HepG2 (cell line): ENCODE data around the gene NDUFA8. TPM values are rescaled to one million over a fixed set of nuclear protein-coding genes. Genes with fewer than 3 reads are reported as not detected.

Source experiments
- ATAC-seq: fragments of 200-7000 bp; cut with Tn5 transposase; 3 replicates; pipeline ENCODE4 v1.9.1; 2020; ENCODE audit warnings: mild to moderate bottlenecking, moderate library complexity
- BruUV-seq: library from RNA; stranded (reverse); fragments of 400-500 nt; replicated peaks from 2 replicates; lab custom pipeline; 2021; lab: Mats Ljungman, UMichigan
- CTCF ChIA-PET: fragments of 300-600 bp; formaldehyde crosslinking; extraction: SDS; loops from one replicate; lab custom pipeline; 2021; ENCODE audit warnings: low total read pairs, inconsistent platforms, low intra/inter-chr PET ratio; lab: Yijun Ruan, JAX
- POLR2A ChIA-PET: fragments of 350-600 bp; sonication (Branson Sonifier 250); formaldehyde crosslinking; loops from one replicate; lab custom pipeline; 2020; ENCODE audit warnings: antibody characterized with exemption, inconsistent platforms; lab: Yijun Ruan, JAX
- DNase-seq: peaks from one replicate; pipeline ENCODE4 v3.0.0-alpha.2; 2015; ENCODE audit warnings: low spot score
- FAIRE-seq: peaks from 3 replicates; lab custom pipeline; 2011; peaks lifted over from hg19 to GRCh38; lab: Jason Lieb, UNC
- H2AFZ ChIP-seq: one replicate; pipeline ENCODE4 v1.6.1; 2011; ENCODE audit warnings: low read length, inconsistent platforms
- H3K27ac ChIP-seq: fragments of 300-600 bp; 3 replicates; pipeline ENCODE4 v1.8.0; 2011; ENCODE audit warnings: mixed run types, mild to moderate bottlenecking, mixed read lengths, low read length, inconsistent platforms; ENCODE audit not compliant: insufficient read depth; ENCODE audit errors: extremely low read length
- H3K27me3 ChIP-seq, 2 experiments: fragments of 200-600 bp in 1 of 2; 2 replicates in 1 of 2; 3 replicates in 1 of 2; pipeline versions ENCODE4 v1.6.0 to v1.8.0; 2011; ENCODE audit warnings: low read length in 2 of 2, mild to moderate bottlenecking in 2 of 2, moderate library complexity in 2 of 2, inconsistent platforms in 1 of 2; ENCODE audit not compliant: insufficient read depth in 2 of 2, control insufficient read depth in 1 of 2
- H3K36me3 ChIP-seq, 2 experiments: fragments of 200-600 bp in 1 of 2; replicated peaks in 1 of 2; 2 replicates in 1 of 2; 3 replicates in 1 of 2; pipeline versions ENCODE4 v1.5.1 to v1.8.0; 2011; ENCODE audit warnings: low read length in 2 of 2, inconsistent platforms in 1 of 2; ENCODE audit not compliant: insufficient read depth in 2 of 2, control insufficient read depth in 1 of 2
- H3K4me1 ChIP-seq: 2 replicates; pipeline ENCODE4 v1.5.1; 2012; ENCODE audit warnings: low read length, inconsistent platforms; ENCODE audit not compliant: insufficient read depth
- H3K4me2 ChIP-seq: 2 replicates; pipeline ENCODE4 v1.6.0; 2011; ENCODE audit warnings: low read depth, low read length, inconsistent platforms
- H3K4me3 ChIP-seq, 3 experiments: fragments of 200-600 bp in 1 of 3; sonication (generic), shearing (Covaris generic) in 1 of 3; replicated peaks in 1 of 3; 2 replicates each; pipeline ENCODE4 v1.5.1; 2011 to 2016; ENCODE audit warnings: low read length in 3 of 3, inconsistent platforms in 2 of 3, low read depth in 2 of 3, mild to moderate bottlenecking in 2 of 3, control low read depth in 1 of 3, mixed read lengths in 1 of 3; ENCODE audit not compliant: insufficient read depth in 1 of 3
- H3K79me2 ChIP-seq: one replicate; pipeline ENCODE4 v1.6.1; 2011; ENCODE audit warnings: low read length, inconsistent platforms; ENCODE audit not compliant: insufficient read depth
- H3K9ac ChIP-seq: 2 replicates; pipeline ENCODE4 v1.6.0; 2011; ENCODE audit warnings: mild to moderate bottlenecking, low read depth, low read length, inconsistent platforms; ENCODE audit not compliant: insufficient read depth
- H3K9me3 ChIP-seq: 2 replicates; pipeline ENCODE4 v1.5.1; 2012; ENCODE audit warnings: mild to moderate bottlenecking, low read length
- H4K20me1 ChIP-seq: 2 replicates; pipeline ENCODE4 v1.6.0; 2011; ENCODE audit warnings: inconsistent platforms, mild to moderate bottlenecking, low read length, moderate library complexity; ENCODE audit not compliant: insufficient read depth
- GABPB1 ChIP-seq: IDR thresholded peaks from 2 replicates; pipeline ENCODE4 v1.6.1; 2016; ENCODE audit warnings: mild to moderate bottlenecking, missing genetic modification reagents, moderate library complexity, missing compliant biosample characterization
- HIVEP1 ChIP-seq: sonication (generic); formaldehyde crosslinking; IDR thresholded peaks from 2 replicates; pipeline ENCODE4 v1.4.0; 2020; ENCODE audit warnings: mild to moderate bottlenecking, missing genetic modification reagents
- PHB2 ChIP-seq: fragments of 450-650 bp; IDR thresholded peaks from 2 replicates; pipeline ENCODE4 v1.6.1; 2018; ENCODE audit not compliant: partially characterized antibody
- PRMT3 ChIP-seq: sonication (generic); formaldehyde crosslinking; IDR thresholded peaks from 2 replicates; pipeline ENCODE4 v1.8.1; 2022; ENCODE audit warnings: low read depth, mild to moderate bottlenecking, moderate library complexity, missing genetic modification reagents, borderline replicate concordance
- RBM39 ChIP-seq: fragments of 200-400 bp; formaldehyde crosslinking; IDR thresholded peaks from one replicate; pipeline ENCODE4 v1.6.1; 2018; ENCODE audit warnings: antibody characterized with exemption, mild to moderate bottlenecking, low read depth, low read length; ENCODE audit not compliant: poor library complexity, severe bottlenecking
- SCMH1 ChIP-seq: sonication (generic); formaldehyde crosslinking; IDR thresholded peaks from 2 replicates; pipeline ENCODE4 v1.9.0; 2021; ENCODE audit warnings: missing genetic modification reagents, mild to moderate bottlenecking, borderline replicate concordance
- TEAD3 ChIP-seq: optimal IDR thresholded peaks from 2 replicates; pipeline ENCODE3; 2016; ENCODE audit warnings: borderline replicate concordance
- ZNF138 ChIP-seq: sonication (generic); formaldehyde crosslinking; IDR thresholded peaks from 2 replicates; pipeline ENCODE4 v1.5.0; 2020; ENCODE audit warnings: mild to moderate bottlenecking, low read depth, missing genetic modification reagents
- ZNF160 ChIP-seq: sonication (generic); formaldehyde crosslinking; IDR thresholded peaks from 2 replicates; pipeline ENCODE4 v1.8.0; 2022; ENCODE audit warnings: mild to moderate bottlenecking, inconsistent platforms, missing genetic modification reagents
- ZNF205 ChIP-seq: IDR thresholded peaks from 2 replicates; pipeline ENCODE4 v1.6.1; 2018; ENCODE audit warnings: missing biosample characterization, missing genetic modification reagents
- ZNF367 ChIP-seq: sonication (generic); formaldehyde crosslinking; IDR thresholded peaks from 2 replicates; pipeline ENCODE4 v1.4.0; 2020; ENCODE audit warnings: missing genetic modification reagents, borderline replicate concordance
- ZNF687 ChIP-seq: sonication (generic); formaldehyde crosslinking; IDR thresholded peaks from 2 replicates; pipeline ENCODE4 v1.5.1; 2020; ENCODE audit warnings: mild to moderate bottlenecking, missing genetic modification reagents, moderate library complexity
- WGBS: methylation state at CpG from one replicate; pipeline ENCODE4 v1.1.6; 2017; ENCODE audit warnings: low lambda C conversion rate; 5-methylcytosine and 5-hydroxymethylcytosine counted together
- in situ Hi-C: cut with HindIII; loops from 2 replicates; pipeline ENCODE4 v1.10.0; 2017; ENCODE audit warnings: low pct_unique_long_range_greater_than_20kb; ENCODE audit not compliant: extremely low pct_ligation_motif_present
- intact Hi-C: fragments of 100-400 bp; cut with micrococcal nuclease; formaldehyde crosslinking; loops from one replicate; pipeline ENCODE4 v1.10.0; 2022; ENCODE audit not compliant: unreplicated experiment
- polyA plus RNA-seq, 8 experiments: library from polyadenylated mRNA; depleted of rRNA in 3 of 8; stranded (reverse) in 7 of 8; unstranded in 1 of 8; fragments of >200 nt; fragmentation: Illumina TruSeq in 4 of 8; extraction: Trizol in 4 of 8; gene quantifications; 2 replicates each; pipeline versions ENCODE4 v1.2.1 to v1.2.3, GENCODE V29; 2011 to 2016; ENCODE audit warnings: low read depth in 4 of 8, missing spikeins in 1 of 8, mixed read lengths in 1 of 8; ENCODE audit not compliant: insufficient read depth in 1 of 8
- total RNA-seq, 5 experiments: library from RNA; depleted of rRNA; stranded (reverse); fragments of >200 nt; fragmentation: Illumina TruSeq; extraction: Trizol; gene quantifications; 2 replicates each; pipeline ENCODE4 v1.2.3, GENCODE V29; 2016; ENCODE audit warnings: low read depth in 1 of 5
- TF ChIP-seq, protein P1 (sequence below): sonication (generic); formaldehyde crosslinking; IDR thresholded peaks from 2 replicates; pipeline ENCODE4 v1.4.0; 2020; ENCODE audit warnings: missing genetic modification reagents, borderline replicate concordance

The NDUFA8 gene
- total and polyA plus RNA-seq, 2 of the 13 experiments (the other 11 are each of a cell fraction or from before 2014, with no cell fraction given), result 68.6 to 71.7 TPM

DNA sequence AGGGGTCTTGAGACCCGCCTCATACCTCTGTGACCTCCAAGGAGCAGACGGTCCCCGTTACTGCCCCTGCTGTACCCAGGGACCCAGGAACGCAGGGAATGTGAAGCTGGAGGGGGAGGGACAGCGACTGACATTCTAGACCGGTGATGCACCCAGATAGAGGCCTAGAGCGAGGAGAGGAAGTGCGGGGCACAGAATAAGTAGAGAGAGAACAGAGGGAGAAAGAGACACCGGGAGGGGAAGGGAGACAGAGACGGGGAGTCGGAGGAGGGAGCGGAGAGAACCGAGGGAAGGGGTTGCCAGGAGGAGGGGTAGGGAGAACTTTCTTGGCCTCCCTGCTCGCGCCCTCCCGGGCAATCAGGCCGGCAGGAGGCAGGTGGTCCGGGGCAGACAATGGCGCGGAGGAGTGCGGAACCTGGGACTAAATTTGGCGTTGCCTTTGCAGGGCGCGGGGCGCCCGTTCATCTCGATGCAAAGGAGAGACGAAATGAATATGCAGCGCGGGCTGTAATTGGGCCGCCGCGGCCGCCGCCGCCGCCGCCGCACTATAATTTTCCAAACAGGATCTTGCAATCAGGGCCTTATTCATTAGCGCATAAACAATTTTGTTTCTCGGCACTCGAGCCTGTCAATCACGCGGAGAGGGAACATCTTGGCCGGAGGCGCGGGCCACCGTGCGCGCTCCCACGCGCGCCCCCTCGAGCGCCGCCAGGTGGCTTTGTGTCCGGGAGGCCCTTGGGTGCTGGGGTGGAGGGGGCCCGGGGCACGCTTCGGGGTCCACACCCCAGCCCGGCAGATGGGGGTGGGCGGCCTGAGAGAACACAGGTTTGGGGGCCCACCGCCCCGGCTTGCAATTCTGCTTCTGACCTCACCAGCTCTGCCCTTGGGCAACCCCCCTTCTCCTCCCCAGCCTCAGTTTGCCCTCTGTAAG is 33.0 kb downstream of the NDUFA8 start:
- Histone ChIP-seq H3K4me3 (peak overlapping the region in 2 of 3 experiments; percentile 44 to 64; a peak in 4 of 6 replicates), H2AFZ (no peak overlapping the region), H3K4me2 (peak overlapping the region; percentile 72), H4K20me1 (no peaks in the 10 kb centered on the region), H3K36me3 (no peaks in the 10 kb centered on the region), H3K9me3 (no peaks in the 10 kb centered on the region), H3K4me1 (peaks cover 25% of the 10 kb centered on the region), H3K27me3 (peaks cover 0 to 13% of the 10 kb centered on the region in 2 experiments; a peak in 1 of 5 replicates), H3K79me2 (no peaks in the 10 kb centered on the region), H3K9ac (no peak overlapping the region), H3K27ac (no peak overlapping the region)
- no peak for FAIRE-seq
- POLR2A ChIA-PET, result no interaction called here
- peak; percentile 34 for ATAC-seq
- BruUV-seq, result no TSS peak
- 76% methylated on average over 53 of the region's 64 CpGs for WGBS
- CTCF ChIA-PET, result interaction anchor here (1.4 to 6.0 kb wide), 5 partner anchors 18 to 684 kb away, joined by 5 to 95 read pairs (median 7); partner anchors contain the start of genes MRRF and RBM18
- in situ Hi-C loops (loop anchor here (10.0 kb wide), 1 partner anchor 328 kb away; no protein-coding TSS in a partner anchor), intact Hi-C loops (no loop called here)
- DNase-seq, result peak; percentile 35
- TF ChIP-seq HIVEP1 (CRISPR knock-in tag) (no peak), RBM39 (no peak), ZNF367 (CRISPR knock-in tag) (no peak), SCMH1 (CRISPR knock-in tag) (no peak), ZNF687 (CRISPR knock-in tag) (peak; percentile 2; the same call in 1 of the 2 replicates), ZNF160 (no peak), TEAD3 (CRISPR knock-in tag) (peak; percentile 84), ZNF138 (CRISPR knock-in tag) (no peak), PHB2 (no peak), PRMT3 (CRISPR knock-in tag) (no peak), ZNF205 (no peak), GABPB1 (CRISPR knock-in tag) (0 out of 2 replicates have a peak, but pooled peaks have one; percentile 2)
- TF ChIP-seq, protein P1, sequence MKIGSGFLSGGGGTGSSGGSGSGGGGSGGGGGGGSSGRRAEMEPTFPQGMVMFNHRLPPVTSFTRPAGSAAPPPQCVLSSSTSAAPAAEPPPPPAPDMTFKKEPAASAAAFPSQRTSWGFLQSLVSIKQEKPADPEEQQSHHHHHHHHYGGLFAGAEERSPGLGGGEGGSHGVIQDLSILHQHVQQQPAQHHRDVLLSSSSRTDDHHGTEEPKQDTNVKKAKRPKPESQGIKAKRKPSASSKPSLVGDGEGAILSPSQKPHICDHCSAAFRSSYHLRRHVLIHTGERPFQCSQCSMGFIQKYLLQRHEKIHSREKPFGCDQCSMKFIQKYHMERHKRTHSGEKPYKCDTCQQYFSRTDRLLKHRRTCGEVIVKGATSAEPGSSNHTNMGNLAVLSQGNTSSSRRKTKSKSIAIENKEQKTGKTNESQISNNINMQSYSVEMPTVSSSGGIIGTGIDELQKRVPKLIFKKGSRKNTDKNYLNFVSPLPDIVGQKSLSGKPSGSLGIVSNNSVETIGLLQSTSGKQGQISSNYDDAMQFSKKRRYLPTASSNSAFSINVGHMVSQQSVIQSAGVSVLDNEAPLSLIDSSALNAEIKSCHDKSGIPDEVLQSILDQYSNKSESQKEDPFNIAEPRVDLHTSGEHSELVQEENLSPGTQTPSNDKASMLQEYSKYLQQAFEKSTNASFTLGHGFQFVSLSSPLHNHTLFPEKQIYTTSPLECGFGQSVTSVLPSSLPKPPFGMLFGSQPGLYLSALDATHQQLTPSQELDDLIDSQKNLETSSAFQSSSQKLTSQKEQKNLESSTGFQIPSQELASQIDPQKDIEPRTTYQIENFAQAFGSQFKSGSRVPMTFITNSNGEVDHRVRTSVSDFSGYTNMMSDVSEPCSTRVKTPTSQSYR (CRISPR knock-in tag), result peak; percentile 28; the same call in 1 of the 2 replicates
